CD8-positive, alpha-beta memory T cell (primary cell): ENCODE measurements around the gene MINDY4. TPM values are rescaled to one million over a fixed set of nuclear protein-coding genes. Genes with fewer than 3 reads are reported as not detected.

Experiments
- CTCF ChIA-PET: fragments of 350-600 bp; sonication (Branson Sonifier 250); formaldehyde crosslinking; loops from one replicate; lab custom pipeline; 2021; ENCODE audit warnings: antibody characterized with exemption; lab: Charles Lee
- POLR2A ChIA-PET: fragments of 350-600 bp; sonication (Branson Sonifier 250); formaldehyde crosslinking; loops from one replicate; lab custom pipeline; 2021; ENCODE audit warnings: antibody characterized with exemption; lab: Charles Lee
- DNase-seq, 5 donors: peaks; one replicate each; pipeline versions ENCODE4 v3.0.0 to v3.0.0-alpha.2; 2020 to 2022; ENCODE audit warnings: mixed read lengths in 1 of 5
- H3K27ac ChIP-seq: one replicate; pipeline ENCODE4 v1.7.0; 2013; ENCODE audit warnings: low read depth, mild to moderate bottlenecking, low read length, moderate library complexity
- H3K27me3 ChIP-seq: 2 replicates; pipeline ENCODE4 v1.7.0; 2013; ENCODE audit warnings: low read length, mild to moderate bottlenecking; ENCODE audit not compliant: insufficient read depth, poor library complexity, severe bottlenecking
- H3K36me3 ChIP-seq: 2 replicates; pipeline ENCODE4 v1.7.0; 2013; ENCODE audit warnings: mild to moderate bottlenecking, low read length, moderate library complexity; ENCODE audit not compliant: insufficient read depth
- H3K4me1 ChIP-seq: 2 replicates; pipeline ENCODE4 v1.7.0; 2013; ENCODE audit warnings: mild to moderate bottlenecking, low read length, moderate library complexity; ENCODE audit not compliant: insufficient read depth
- H3K4me3 ChIP-seq: 2 replicates; pipeline ENCODE4 v1.7.0; 2013; ENCODE audit warnings: mild to moderate bottlenecking, low read length
- H3K9me3 ChIP-seq: 2 replicates; pipeline ENCODE4 v1.7.0; 2013; ENCODE audit warnings: mild to moderate bottlenecking, low read length
- H3K27ac Mint-ChIP-seq, 8 donors: one replicate each; pipeline ENCODE4 v1.8.0; 2020 to 2021; ENCODE audit warnings: mixed read lengths in 8 of 8, mild to moderate bottlenecking in 6 of 8, inconsistent platforms in 3 of 8, moderate library complexity in 3 of 8
- H3K27me3 Mint-ChIP-seq, 2 donors: one replicate each; pipeline ENCODE4 v1.8.0; 2020 to 2021; ENCODE audit warnings: mixed read lengths in 2 of 2, mild to moderate bottlenecking in 1 of 2, moderate library complexity in 1 of 2
- H3K36me3 Mint-ChIP-seq, 3 donors: one replicate each; pipeline ENCODE4 v1.8.0; 2020 to 2021; ENCODE audit warnings: mixed read lengths in 3 of 3, inconsistent platforms in 1 of 3, mild to moderate bottlenecking in 1 of 3
- H3K4me1 Mint-ChIP-seq, 3 donors: one replicate each; pipeline ENCODE4 v1.8.0; 2020 to 2021; ENCODE audit warnings: mixed read lengths in 3 of 3, inconsistent platforms in 1 of 3, mild to moderate bottlenecking in 1 of 3
- H3K4me3 Mint-ChIP-seq, 7 donors: one replicate each; pipeline ENCODE4 v1.8.0; 2020 to 2021; ENCODE audit warnings: mixed read lengths in 7 of 7, mild to moderate bottlenecking in 6 of 7, moderate library complexity in 4 of 7, inconsistent platforms in 2 of 7
- H3K9me3 Mint-ChIP-seq, 5 donors: one replicate each; pipeline ENCODE4 v1.8.0; 2020 to 2022; ENCODE audit warnings: mixed read lengths in 5 of 5, mild to moderate bottlenecking in 3 of 5, moderate library complexity in 2 of 5, inconsistent platforms in 1 of 5
- polyA plus RNA-seq: library from polyadenylated mRNA; unstranded; fragments of 300-500 nt; fragmentation: Illumina TruSeq; gene quantifications from one replicate; pipeline ENCODE4 v1.2.3, GENCODE V29; 2021
- total RNA-seq, 2 experiments: library from RNA; stranded (reverse); gene quantifications; one replicate each; pipeline ENCODE4 v1.2.3, GENCODE V29; 2021

MINDY4 gene
- total and polyA plus RNA-seq, 3 experiments from 2014 or later, result 1.0 to 2.6 (median 2.4) TPM

GRCh38 chr7:30921540-30922401 lies 150.6 kb downstream of the MINDY4 start:
- peaks cover 0 to 4% (median 2%) of the 10 kb centered on the region in 5 donors for H3K9me3 Mint-ChIP-seq
- DNase-seq, result peak in 1 of 5 donors; percentile 23

GRCh38 chr7:30922596-30922995 lies 151.4 kb downstream of the MINDY4 start:
- Mint-ChIP-seq H3K4me1 (no peaks in the 10 kb centered on the region), H3K27me3 (peaks cover 0 to 2% of the 10 kb centered on the region in 2 donors), H3K4me3 (no peak overlapping the region), H3K27ac (no peak overlapping the region), H3K9me3 (peaks cover 0 to 5% (median 4%) of the 10 kb centered on the region in 5 donors), H3K36me3 (no peaks in the 10 kb centered on the region)
- no peaks in the 10 kb centered on the region for H3K9me3 ChIP-seq
- H3K4me3 ChIP-seq, result no peak overlapping the region
- no peak overlapping the region for H3K27ac ChIP-seq
- CTCF ChIA-PET, result no interaction called here
- H3K36me3 ChIP-seq, result no peaks in the 10 kb centered on the region
- H3K4me1 ChIP-seq, result no peaks in the 10 kb centered on the region
- DNase-seq, result no peak
- no peaks in the 10 kb centered on the region for H3K27me3 ChIP-seq
- POLR2A ChIA-PET, result no interaction called here

More at GRCh38 chr7:30921540-30922401, 150.6 kb downstream of the MINDY4 start:
- POLR2A ChIA-PET, result no interaction called here
- H3K4me3 Mint-ChIP-seq, result no peak overlapping the region
- H3K4me3 ChIP-seq, result no peak overlapping the region
- H3K27me3 Mint-ChIP-seq, result peaks cover 0 to 2% of the 10 kb centered on the region in 2 donors
- H3K9me3 ChIP-seq, result no peaks in the 10 kb centered on the region
- no peaks in the 10 kb centered on the region for H3K27me3 ChIP-seq
- no peak overlapping the region for H3K27ac Mint-ChIP-seq
- no peak overlapping the region for H3K27ac ChIP-seq
- no peaks in the 10 kb centered on the region for H3K36me3 ChIP-seq
- H3K4me1 Mint-ChIP-seq, result no peaks in the 10 kb centered on the region
- CTCF ChIA-PET, result no interaction called here
- no peaks in the 10 kb centered on the region for H3K4me1 ChIP-seq
- no peaks in the 10 kb centered on the region for H3K36me3 Mint-ChIP-seq

GRCh38 chr7:30923009-30923773 lies 152.0 kb downstream of the MINDY4 start:
- CTCF ChIA-PET, result no interaction called here
- POLR2A ChIA-PET, result no interaction called here
- Histone ChIP-seq H3K9me3 (no peaks in the 10 kb centered on the region), H3K4me1 (no peaks in the 10 kb centered on the region), H3K27ac (no peak overlapping the region), H3K27me3 (no peaks in the 10 kb centered on the region), H3K36me3 (no peaks in the 10 kb centered on the region), H3K4me3 (no peak overlapping the region)
- peak in 1 of 5 donors; percentile 36 for DNase-seq
- Mint-ChIP-seq H3K27ac (no peak overlapping the region), H3K4me3 (no peak overlapping the region), H3K9me3 (peaks cover 0 to 5% (median 4%) of the 10 kb centered on the region in 5 donors), H3K36me3 (no peaks in the 10 kb centered on the region), H3K4me1 (no peaks in the 10 kb centered on the region), H3K27me3 (peaks cover 0 to 2% of the 10 kb centered on the region in 2 donors)

- CTCF ChIA-PET, result no interaction called here
- H3K4me1 ChIP-seq, result no peaks in the 10 kb centered on the region
- no peak overlapping the region for H3K27ac ChIP-seq
- H3K9me3 Mint-ChIP-seq, result peaks cover 0 to 5% (median 4%) of the 10 kb centered on the region in 5 donors
- no peaks in the 10 kb centered on the region for H3K36me3 Mint-ChIP-seq
- H3K36me3 ChIP-seq, result no peaks in the 10 kb centered on the region
- POLR2A ChIA-PET, result no interaction called here
- H3K9me3 ChIP-seq, result no peaks in the 10 kb centered on the region
- peak in 1 of 5 donors; percentile 23 for DNase-seq
- H3K4me1 Mint-ChIP-seq, result no peaks in the 10 kb centered on the region
- no peaks in the 10 kb centered on the region for H3K27me3 ChIP-seq
- H3K4me3 Mint-ChIP-seq, result no peak overlapping the region
- H3K4me3 ChIP-seq, result no peak overlapping the region
- H3K27ac Mint-ChIP-seq, result no peak overlapping the region
- peaks cover 0 to 2% of the 10 kb centered on the region in 2 donors for H3K27me3 Mint-ChIP-seq
Observed at GRCh38 chr7:30923774-30924413, 152.7 kb downstream of the MINDY4 start.

GRCh38 chr7:30924624-30925023 lies 153.4 kb downstream of the MINDY4 start:
- Histone ChIP-seq H3K4me3 (no peak overlapping the region), H3K4me1 (no peaks in the 10 kb centered on the region), H3K27ac (no peak overlapping the region), H3K36me3 (no peaks in the 10 kb centered on the region), H3K9me3 (no peaks in the 10 kb centered on the region), H3K27me3 (no peaks in the 10 kb centered on the region)
- Mint-ChIP-seq H3K27ac (no peak overlapping the region), H3K4me1 (no peaks in the 10 kb centered on the region), H3K27me3 (peaks cover 0 to 2% of the 10 kb centered on the region in 2 donors), H3K4me3 (no peak overlapping the region), H3K36me3 (no peaks in the 10 kb centered on the region), H3K9me3 (peaks cover 0 to 5% (median 4%) of the 10 kb centered on the region in 5 donors)
- ChIA-PET CTCF (no interaction called here), POLR2A (no interaction called here)
- peak in 1 of 5 donors; percentile 37 for DNase-seq

- Histone ChIP-seq H3K4me1 (no peaks in the 10 kb centered on the region), H3K36me3 (no peaks in the 10 kb centered on the region), H3K27ac (no peak overlapping the region), H3K27me3 (no peaks in the 10 kb centered on the region), H3K4me3 (no peak overlapping the region), H3K9me3 (no peaks in the 10 kb centered on the region)
- peak in 1 of 5 donors; percentile 24 for DNase-seq
- Mint-ChIP-seq H3K4me3 (no peak overlapping the region), H3K27ac (no peak overlapping the region), H3K27me3 (peaks cover 0 to 2% of the 10 kb centered on the region in 2 donors), H3K9me3 (peaks cover 0 to 5% (median 4%) of the 10 kb centered on the region in 5 donors), H3K36me3 (no peaks in the 10 kb centered on the region), H3K4me1 (no peaks in the 10 kb centered on the region)
- ChIA-PET POLR2A (no interaction called here), CTCF (no interaction called here)
Observed at GRCh38 chr7:30925117-30925516, 153.9 kb downstream of the MINDY4 start.

- H3K9me3 Mint-ChIP-seq, result peaks cover 0 to 5% (median 4%) of the 10 kb centered on the region in 5 donors
- H3K27me3 Mint-ChIP-seq, result peaks cover 0 to 2% of the 10 kb centered on the region in 2 donors
- ChIA-PET CTCF (no interaction called here), POLR2A (no interaction called here)
- H3K4me1 Mint-ChIP-seq, result no peaks in the 10 kb centered on the region
- DNase-seq, result no peak
- H3K27ac Mint-ChIP-seq, result no peak overlapping the region
- Histone ChIP-seq H3K36me3 (no peaks in the 10 kb centered on the region), H3K27ac (no peak overlapping the region), H3K27me3 (no peaks in the 10 kb centered on the region), H3K4me3 (no peak overlapping the region), H3K4me1 (no peaks in the 10 kb centered on the region), H3K9me3 (no peaks in the 10 kb centered on the region)
- no peaks in the 10 kb centered on the region for H3K36me3 Mint-ChIP-seq
- no peak overlapping the region for H3K4me3 Mint-ChIP-seq
Observed at GRCh38 chr7:30925913-30926312, 154.7 kb downstream of the MINDY4 start.
